A549 (cell line): Measurements from ENCODE around the gene PPIL4.

ENCODE experiments used
- KDM1A ChIP-seq: fragments of 200-600 bp; sonication (generic); IDR thresholded peaks from 2 replicates; pipeline ENCODE4 v1.6.1; 2016; ENCODE audit warnings: low read depth, mild to moderate bottlenecking
- TF ChIP-seq, protein P1 (sequence below): fragments of >200 bp; sonication (Bioruptor Twin); formaldehyde crosslinking; IDR thresholded peaks from 3 replicates; pipeline ENCODE4 v1.5.1; 2016

DNA sequence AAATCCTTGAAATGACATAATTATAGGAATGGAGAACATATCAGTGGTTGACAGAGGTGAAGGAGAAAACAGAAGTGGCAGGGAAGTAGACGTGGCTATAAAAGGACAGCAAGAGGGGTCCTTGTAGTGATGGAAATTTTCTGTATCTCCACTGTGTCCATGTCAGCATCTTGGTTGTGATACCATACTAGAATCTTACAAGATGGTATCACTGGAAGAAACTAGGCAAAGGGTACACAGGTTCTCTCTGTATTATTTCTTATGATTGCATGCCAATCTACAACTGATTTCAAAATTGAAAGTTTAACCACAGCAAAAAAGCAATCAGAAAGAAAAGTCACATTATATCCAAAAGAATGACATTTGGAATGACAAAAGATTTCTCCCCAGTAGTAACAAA, 44.6 kb downstream of the PPIL4 start:
- no peak for TF ChIP-seq KDM1A
- TF ChIP-seq, protein P1, sequence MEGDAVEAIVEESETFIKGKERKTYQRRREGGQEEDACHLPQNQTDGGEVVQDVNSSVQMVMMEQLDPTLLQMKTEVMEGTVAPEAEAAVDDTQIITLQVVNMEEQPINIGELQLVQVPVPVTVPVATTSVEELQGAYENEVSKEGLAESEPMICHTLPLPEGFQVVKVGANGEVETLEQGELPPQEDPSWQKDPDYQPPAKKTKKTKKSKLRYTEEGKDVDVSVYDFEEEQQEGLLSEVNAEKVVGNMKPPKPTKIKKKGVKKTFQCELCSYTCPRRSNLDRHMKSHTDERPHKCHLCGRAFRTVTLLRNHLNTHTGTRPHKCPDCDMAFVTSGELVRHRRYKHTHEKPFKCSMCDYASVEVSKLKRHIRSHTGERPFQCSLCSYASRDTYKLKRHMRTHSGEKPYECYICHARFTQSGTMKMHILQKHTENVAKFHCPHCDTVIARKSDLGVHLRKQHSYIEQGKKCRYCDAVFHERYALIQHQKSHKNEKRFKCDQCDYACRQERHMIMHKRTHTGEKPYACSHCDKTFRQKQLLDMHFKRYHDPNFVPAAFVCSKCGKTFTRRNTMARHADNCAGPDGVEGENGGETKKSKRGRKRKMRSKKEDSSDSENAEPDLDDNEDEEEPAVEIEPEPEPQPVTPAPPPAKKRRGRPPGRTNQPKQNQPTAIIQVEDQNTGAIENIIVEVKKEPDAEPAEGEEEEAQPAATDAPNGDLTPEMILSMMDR, result no peak
